ENCODE data around the gene PDE9A. TPM values are rescaled to one million over a fixed set of nuclear protein-coding genes. Genes with fewer than 3 reads are reported as not detected.

Gene PDE9A
- total and polyA plus RNA-seq, 2 donors (not counting 3 experiments of a cell fraction or from before 2014, with no cell fraction given) = 0.28 to 2.2 TPM

- no peak overlapping the region for H3K4me2 ChIP-seq (ENCODE audit: insufficient read depth, low read length)
- no peak for FAIRE-seq
- H3K27ac ChIP-seq (ENCODE audit: insufficient read depth, low read depth, low read length) = no peak overlapping the region
- dilution Hi-C loops (cut with MboI; ENCODE audit: extremely low pct_ligation_motif_present, low sequenced_read_pairs) = no loop called here
- CTCF ChIA-PET = interaction anchor here (1.8 kb wide), 1 partner anchor 9 kb away, joined by 4 read pairs; no protein-coding TSS in a partner anchor
- no peak overlapping the region for H3K9ac ChIP-seq (replicated peaks; ENCODE audit: extremely low read depth, insufficient read depth, low read length)
- H3K36me3 ChIP-seq (ENCODE audit: control insufficient read depth in 2 of 2, extremely low read depth in 1 of 2, insufficient read depth in 2 of 2, low read length in 2 of 2) = no peaks in the 10 kb centered on the region
- no peak overlapping the region for H3K4me3 ChIP-seq (replicated peaks in 1 of 3; ENCODE audit: insufficient read depth in 1 of 3, low read depth in 1 of 3, low read length in 3 of 3)
- H3K9me1 ChIP-seq (replicated peaks; ENCODE audit: control insufficient read depth, extremely low read depth, insufficient read depth, low read length) = no peaks in the 10 kb centered on the region
- no peaks in the 10 kb centered on the region for H3K9me3 ChIP-seq (replicated peaks; ENCODE audit: control insufficient read depth, insufficient read depth, low read length)
- H3K27me3 ChIP-seq (ENCODE audit: control insufficient read depth in 2 of 2, insufficient read depth in 2 of 2, low read length in 2 of 2) = peaks cover 0 to 7% of the 10 kb centered on the region in 2 experiments
- TF ChIP-seq CTCF (IDR thresholded peaks at IDR 0.05; ENCODE audit: extremely low read depth in 1 of 2, insufficient read depth in 1 of 2, low read depth in 1 of 2, low read length in 2 of 2) = no peak
- no peak for TF ChIP-seq POLR2AphosphoS5 (IDR thresholded peaks at IDR 0.05; ENCODE audit: insufficient read depth, low read depth, low read length)
- no peak for TF ChIP-seq MAX (IDR thresholded peaks at IDR 0.05; ENCODE audit: insufficient read depth, insufficient read length)
- no peak for TF ChIP-seq EZH2 (IDR thresholded peaks at IDR 0.05; ENCODE audit: borderline replicate concordance, low read depth, low read length, severe bottlenecking)
- TF ChIP-seq MYC (IDR thresholded peaks at IDR 0.05; ENCODE audit: low read depth, low read length) = no peak
- TF ChIP-seq POLR2A (IDR thresholded peaks at IDR 0.05; ENCODE audit: low read depth, low read length) = no peak
- TF ChIP-seq FOS (IDR thresholded peaks at IDR 0.05; ENCODE audit: borderline replicate concordance, insufficient read depth, low read length) = no peak
- TF ChIP-seq GATA2 (IDR thresholded peaks at IDR 0.05; ENCODE audit: insufficient read depth, insufficient read length, low read depth, low read length) = no peak
- no peak for TF ChIP-seq JUN (IDR thresholded peaks at IDR 0.05; ENCODE audit: borderline replicate concordance, insufficient read depth, insufficient read length, low read depth)
- POLR2A ChIA-PET = no interaction called here
- no peak for DNase-seq (ENCODE audit: low read depth, low spot score)
- no peaks in the 10 kb centered on the region for H3K79me2 ChIP-seq (ENCODE audit: control insufficient read depth, insufficient read depth, low read length)
- BruUV-seq (replicated peaks) = no TSS peak
- H2AFZ ChIP-seq (ENCODE audit: low read depth, low read length) = no peak overlapping the region
- intact Hi-C loops (cut with micrococcal nuclease) = no loop called here
- H3K4me1 ChIP-seq (ENCODE audit: control insufficient read depth, extremely low read depth, insufficient read depth, low read length) = peaks cover 10% of the 10 kb centered on the region
- H4K20me1 ChIP-seq (replicated peaks; ENCODE audit: control insufficient read depth, extremely low read depth, insufficient read depth, low read length) = no peaks in the 10 kb centered on the region
Measured at GRCh38 chr21:42680429-42680828, 27.0 kb downstream of the PDE9A start.
